ENCODE data around the gene ILKAP.

The ILKAP gene

DNA sequence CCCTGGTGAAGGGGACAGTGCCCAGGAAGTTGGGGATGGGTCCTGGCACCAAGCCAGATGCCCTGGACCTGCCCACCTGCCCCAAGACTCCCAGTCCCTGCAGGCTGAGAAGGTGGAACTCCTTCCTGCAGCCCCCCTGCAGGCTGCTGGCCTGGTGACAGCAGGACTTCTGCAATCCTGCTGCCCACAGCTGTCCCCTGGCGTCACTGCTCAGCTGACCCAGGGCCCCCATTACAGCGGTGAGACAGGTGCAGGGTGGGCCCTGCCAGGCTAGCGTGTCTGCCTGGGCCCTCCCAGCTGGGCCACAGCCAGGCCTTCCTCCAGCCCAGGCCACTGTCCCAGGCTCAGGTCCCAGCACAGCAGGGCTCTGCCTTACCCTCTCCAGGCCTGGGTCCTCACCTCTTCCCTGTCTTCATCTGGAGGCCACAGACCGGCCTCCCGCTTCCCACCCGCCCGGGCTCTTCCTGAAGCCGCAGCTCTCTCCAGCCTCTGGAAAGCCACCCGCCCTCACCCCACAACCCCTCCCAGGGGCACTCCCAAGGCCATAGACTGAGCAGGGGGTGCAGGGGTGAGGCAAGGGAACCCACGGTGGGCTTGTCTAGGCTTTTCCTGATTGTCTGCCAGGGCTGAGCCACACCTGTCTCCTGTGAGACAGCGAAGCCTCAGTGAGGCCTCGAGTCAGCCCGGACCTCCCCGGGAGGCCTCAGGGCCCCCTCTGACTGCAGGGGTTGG, 53.5 kb downstream of the ILKAP start:
- DNase-seq = no peak

DNA sequence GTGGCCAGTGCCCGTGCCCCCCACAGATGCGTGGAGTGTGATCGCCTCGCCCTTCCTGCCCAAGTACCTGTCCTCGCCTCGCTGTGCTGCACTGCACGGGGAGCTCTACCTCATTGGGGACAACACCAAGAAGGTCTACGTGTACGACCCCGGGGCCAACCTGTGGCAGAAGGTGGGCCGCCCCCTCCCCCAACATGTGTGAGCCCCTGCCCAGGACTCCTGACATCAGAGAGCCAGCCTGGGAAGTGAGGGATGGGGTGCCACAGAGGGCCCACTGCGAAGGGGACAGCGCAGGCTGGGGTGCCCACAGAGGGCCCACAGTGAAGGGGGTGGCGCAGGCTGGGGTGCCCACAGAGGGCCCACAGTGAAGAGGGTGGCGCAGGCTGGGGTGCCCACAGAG, 54.5 kb downstream of the ILKAP start:
- DNase-seq = no peak

DNA sequence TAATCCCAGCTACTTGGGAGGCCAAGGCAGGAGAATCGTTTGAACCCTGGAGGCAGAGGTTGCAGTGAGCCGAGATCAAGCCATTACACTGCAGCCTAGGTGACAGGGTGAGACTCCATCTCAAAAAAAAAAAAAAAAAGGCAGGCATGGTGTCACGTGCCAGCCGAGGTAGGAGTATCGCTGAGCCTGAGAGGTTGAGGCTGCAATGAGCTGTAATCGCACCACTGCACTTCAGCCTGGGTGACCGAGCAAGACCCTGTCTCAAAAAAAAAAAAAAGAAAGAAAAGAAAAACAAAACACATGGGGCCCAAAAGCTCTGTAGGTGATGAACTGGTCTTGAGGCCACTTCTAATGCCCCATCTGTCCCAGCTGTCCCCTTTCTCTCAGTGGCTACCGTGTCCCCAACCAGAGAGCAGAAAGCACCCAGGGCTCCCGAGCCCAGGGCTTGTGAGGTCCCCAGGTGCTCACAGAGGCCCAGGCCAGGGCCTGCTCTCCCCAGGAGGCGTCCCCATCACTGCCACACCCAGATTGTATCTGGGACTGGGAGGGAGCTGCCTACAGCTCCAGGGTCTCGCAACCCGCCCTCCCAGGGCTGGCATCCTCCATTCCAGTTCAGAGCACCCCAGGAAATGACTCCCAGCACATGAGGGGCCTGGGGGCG, 56.5 kb downstream of the ILKAP start:
- no peak for DNase-seq

DNA sequence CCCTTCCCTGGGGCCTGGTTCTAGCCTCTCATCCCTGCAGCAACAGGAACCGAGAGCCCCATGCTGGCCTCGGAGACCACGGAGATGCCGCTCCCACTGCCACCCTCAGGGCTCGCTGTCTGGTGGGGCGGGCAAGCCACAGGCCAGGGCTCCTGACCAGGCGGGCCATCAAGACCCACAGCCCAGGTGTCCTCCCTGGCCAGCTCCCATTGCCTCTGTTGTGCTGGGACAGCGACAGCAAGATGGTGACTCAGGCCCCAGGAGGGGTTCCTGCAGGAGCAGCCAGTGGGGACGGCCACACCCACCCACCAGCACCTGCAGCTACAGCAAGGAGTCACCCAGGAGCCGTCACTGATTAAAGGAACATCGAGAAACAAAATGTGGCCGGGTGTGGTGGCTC, 57.6 kb downstream of the ILKAP start:
- no peak for DNase-seq

DNA sequence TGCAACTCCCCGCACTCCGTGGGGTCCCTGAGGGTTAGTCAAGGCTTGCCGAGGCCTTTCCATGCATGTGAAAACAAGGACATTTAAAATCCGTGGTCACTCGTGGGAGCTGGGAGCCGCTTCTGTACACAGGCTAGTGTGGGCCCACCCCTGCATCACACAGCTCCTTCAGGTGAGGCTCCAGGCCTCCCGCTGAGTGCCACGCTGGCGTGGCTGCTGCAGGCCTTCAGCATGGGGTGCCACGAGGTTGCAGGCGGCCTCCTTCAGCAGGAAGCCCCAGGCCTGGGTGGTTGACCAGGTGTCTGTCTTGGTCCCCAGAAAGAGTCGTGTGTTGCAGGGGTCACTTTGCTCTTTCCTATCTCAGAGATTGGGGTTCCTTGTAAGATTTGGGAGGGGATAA, 58.4 kb downstream of the ILKAP start:
- no peak for DNase-seq

DNA sequence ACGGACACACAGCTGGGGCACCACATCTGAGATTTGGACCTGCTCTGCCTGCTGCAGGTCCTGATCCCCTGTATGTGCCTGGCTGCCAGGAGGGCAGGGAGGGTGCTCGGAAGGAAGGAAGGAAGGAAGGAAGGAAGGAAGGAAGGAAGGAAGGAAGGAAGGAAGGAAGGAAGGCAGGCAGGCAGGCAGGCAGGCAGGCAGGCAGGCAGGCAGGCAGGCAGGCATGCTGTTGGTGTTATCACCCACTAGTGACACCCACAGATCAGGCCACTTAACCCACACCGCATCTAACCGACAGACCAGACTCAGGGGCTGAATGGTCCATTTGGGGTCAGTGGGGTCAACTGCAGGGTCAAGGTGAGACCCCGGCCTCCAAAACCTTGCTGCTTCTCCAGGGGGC, 59.2 kb downstream of the ILKAP start:
- no peak for DNase-seq

DNA sequence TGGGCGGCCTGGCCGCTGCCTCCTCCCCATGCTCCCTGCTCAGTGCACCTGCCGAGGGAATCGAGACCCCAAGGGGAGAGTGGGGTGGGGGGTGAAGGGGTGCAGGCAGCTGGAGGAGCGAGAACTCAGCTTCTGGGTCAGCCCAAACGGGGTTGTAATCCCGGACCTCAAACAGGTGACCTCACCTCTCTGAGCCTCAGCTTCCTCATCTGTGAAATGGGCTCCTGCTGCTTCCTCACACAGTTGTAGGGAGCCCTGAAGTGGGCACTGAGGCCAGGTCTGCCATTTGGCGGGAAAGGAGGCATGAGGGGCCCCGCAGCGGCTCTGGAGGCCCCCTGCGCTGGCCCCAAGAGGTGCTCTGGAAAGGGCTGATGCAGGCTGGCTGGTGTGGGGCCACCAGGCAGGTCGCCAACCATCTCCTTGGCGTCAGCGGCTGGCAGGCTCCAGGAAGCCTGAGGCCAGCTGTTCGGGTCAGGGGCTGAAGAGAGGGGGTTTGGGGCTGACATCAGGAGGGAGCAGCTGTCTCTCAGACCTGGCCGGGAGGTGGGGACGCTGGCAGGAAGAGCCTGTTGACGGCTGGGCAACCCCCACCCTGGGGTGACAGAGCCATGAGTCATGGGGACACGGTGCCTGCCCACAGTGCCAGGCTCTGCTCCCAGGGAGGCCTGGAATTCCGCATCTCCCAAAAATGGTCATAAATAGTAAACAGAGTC, 60.1 kb downstream of the ILKAP start:
- DNase-seq = no peak

DNA sequence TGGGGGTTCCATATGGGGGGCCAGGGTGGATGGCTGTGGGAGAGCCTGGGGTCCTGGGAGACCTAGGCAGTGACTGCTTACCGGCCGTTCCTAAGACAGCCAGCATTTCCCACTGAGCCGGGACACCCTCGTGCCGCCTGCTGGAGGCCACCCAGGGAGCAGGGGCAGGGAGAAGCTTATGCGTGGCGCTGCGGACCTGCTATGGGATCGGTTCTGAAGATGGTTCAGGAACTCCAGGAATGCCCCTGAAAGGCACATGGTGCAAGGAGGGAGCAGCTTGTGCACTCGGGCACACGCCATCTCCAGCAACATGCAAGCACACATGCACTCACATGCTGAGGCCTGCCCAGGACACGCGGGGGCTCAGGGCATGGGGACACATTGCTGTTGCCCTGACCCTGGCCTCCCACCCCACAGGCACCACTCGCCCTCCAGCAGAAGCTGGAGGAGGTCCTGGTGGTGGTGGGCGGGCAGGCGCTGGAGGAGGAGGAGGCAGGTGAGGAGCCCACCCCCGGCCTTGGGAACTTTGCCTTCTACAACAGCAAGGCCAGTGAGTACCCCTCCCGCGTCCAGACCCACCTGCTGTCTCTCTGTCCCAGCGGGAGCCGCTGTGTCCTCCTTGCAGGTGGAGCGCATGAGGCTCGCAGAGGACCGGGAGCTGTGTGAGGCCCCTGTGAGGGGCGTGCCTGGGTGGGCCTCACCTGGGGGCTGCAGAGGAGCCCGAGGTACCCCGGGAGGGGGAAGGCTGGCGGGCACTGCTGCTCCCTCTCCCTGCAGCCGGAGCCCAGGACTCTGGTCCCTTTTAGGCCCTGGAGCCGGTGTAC, 60.9 kb downstream of the ILKAP start:
- DNase-seq = no peak

DNA sequence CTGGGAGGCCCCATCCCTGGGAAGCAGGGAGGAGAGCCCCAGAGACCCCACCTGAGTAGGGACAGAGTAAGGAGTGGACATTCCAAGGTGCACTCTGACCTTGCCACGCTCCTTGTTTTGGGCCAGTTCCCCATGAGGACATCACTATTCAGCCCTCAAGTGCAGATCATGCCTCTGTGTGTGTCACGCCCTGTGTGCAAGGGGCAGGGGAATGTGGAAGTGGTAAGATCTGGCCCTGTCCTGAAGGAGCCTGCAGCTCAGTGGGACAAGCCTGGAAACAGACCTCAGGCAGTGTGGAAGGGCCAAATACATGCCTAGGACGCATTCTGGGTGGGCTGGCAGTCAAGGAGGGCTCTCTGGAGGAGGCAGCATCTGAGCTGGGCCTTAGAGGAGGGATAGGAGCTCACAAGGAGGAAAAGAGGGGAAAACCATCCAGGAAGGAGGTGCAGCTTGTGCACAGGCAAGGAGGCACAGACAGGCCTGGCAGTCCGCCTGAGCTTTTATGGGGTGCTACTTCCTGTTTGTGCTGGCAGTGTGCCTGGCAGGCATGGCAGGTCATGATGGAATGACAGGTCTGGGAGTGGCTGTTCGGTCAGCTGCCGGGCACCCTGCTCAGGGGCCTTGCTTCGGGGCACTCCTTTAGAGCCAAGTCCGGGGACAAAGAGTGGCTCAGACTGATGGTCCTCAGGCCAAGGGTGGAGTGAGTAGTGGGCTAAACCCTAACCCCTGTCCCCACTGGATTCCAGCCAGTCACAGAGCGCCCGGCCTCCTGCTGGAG, 61.8 kb downstream of the ILKAP start:
- DNase-seq = peak; percentile 64 to 80

DNA sequence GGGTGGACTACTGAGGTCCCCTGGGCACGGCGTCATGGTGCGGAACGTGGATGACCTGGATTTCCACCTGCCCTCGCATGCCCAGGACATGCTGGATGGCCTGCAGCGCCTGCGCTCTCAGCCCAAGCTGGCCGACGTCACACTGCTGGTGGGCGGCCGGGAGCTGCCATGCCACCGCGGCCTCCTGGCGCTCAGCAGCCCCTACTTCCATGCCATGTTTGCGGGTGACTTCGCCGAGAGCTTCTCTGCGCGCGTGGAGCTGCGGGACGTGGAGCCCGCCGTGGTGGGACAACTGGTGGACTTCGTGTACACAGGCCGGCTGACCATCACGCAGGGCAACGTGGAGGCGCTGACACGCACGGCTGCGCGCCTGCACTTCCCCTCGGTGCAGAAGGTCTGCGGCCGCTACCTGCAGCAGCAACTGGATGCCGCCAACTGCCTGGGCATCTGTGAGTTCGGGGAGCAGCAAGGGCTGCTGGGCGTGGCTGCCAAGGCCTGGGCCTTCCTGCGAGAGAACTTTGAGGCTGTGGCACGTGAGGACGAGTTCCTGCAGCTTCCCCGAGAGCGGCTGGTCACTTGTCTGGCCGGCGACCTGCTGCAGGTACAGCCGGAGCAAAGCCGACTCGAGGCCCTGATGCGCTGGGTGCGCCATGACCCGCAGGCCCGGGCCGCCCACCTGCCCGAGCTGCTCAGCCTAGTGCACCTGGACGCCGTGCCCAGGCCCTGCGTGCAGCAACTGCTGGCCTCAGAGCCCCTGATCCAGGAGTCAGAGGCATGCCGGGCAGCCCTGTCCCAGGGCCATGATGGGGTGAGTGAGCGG, 62.6 kb downstream of the ILKAP start:
- DNase-seq = no peak

DNA sequence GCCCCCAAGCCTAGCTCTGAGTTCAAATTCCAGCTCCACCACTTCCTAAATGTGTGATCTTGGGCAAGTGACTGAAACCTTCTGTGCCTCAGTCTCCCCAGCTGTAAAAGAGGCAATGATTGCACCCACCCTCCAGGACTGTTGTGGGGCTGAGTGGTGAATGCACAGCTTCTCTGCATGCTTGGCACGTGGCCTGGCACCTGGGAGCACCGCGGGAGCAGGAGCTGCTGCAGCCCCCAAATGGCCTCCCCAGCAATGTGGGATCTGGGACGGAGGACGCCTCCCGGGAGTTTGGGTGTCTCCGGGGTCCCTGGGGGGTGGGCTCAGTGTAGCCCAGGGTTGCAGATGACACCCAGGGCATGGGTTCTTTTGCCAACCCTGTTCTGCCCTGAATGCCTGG, 63.5 kb downstream of the ILKAP start:
- no peak for DNase-seq

DNA sequence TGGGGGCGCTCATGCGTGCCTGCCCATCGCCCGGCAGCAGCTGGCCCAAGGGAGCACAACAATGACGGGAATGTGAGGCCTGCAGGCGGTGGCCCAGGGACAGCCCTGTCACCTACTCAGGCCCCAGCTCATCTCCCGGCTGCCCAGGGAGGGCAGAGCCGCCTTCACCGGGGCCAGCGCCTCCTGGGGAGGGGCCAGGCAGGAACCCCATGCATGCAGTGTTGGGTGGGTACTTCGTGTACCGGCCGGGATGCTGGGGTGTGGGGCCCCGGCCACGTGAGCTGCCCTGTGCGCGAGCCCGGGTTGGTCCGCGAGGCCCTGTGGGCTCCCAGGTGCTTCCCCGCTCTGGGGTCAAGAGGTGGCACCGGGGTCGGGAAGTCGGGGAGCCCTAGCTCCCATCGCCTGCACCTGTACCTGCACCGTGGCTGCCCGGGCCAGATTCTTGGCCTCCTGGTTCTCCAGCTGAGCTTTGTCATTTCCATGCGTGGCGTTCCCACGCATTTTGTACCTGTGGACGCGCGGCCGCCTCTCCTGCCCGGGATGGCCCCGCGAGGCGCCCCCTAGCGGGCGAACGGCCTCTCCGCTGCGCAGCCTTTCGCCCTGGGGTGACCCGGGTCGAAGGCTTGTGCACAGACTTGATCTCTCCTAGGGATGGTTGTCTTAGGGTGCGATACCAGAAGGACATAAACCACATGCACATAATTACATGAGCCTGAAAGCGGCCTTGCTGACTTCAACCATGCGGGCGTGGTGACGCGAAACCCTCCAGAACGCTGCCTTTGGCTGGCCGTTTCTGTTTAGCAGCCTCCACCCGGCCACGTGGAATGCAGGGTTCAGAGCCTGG, 64.1 kb downstream of the ILKAP start:
- DNase-seq = no peak

DNA sequence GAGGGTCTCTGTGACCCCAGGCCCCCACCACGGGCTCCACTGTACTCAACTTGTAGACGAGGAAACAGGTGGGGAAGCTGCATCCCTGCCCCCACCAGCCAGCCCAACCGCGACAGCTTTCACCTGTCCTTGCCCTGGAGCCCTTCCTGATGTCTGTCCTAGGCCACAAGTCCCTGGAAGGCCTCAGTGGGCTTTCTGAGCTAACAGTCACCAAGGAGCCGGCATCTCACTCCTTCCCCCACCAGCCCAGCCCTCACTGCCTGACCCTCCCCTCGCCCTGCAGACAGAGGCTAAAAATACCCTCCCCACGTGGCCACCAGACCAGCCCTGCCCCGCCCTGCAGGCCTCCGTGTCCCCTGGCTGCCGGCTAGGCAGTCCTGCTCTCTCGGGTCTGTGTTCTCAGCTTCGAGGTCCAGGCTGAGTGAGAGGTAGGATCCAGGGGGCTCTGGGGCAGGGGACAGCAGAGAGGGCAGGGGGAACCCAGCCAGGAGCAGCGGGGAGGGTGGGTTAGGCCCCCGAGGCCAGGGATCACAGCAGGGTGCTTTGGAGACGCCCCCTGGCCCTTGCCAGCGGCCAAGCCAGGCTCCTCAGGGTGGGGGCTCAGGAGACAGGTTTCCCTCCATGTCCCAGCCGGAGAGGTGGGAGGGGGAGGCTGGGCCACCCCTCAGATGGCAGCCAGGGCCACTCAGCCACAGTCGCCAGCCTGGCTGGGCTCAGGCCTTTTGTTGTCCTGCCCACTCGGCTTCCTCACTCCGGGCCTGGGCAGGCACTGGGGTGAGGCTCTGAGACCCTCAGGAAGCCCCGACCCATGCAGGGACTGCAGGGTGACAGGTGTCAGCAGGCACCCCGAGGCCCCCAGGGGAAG, 64.9 kb downstream of the ILKAP start, which contains the start of gene KLHL30:
Gene KLHL30 (plus strand): TSS at position 338 of the 865 bp plus-strand sequence. CDS start 2,087 bp downstream, outside the sequence.
- no peak for DNase-seq

DNA sequence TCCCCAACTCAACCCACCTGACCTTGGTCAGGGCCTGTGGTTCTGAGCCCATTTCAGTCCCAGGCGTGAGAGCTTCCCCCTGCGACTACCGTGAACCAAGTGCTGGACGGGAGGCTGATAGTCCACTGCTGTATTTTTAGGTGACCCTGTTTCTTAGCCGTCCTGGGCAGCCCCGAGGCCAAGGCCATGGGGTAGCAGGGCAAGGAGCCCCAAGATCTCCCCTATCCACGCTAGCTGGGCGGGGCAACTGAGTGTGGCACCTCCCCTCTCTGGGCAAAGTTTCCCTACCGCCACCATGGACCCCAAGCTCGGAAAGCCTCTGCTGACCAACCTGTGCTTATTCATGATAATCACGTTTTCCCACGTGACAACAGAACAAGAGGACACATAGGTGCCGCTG, 65.6 kb downstream of the ILKAP start:
- DNase-seq = no peak

DNA sequence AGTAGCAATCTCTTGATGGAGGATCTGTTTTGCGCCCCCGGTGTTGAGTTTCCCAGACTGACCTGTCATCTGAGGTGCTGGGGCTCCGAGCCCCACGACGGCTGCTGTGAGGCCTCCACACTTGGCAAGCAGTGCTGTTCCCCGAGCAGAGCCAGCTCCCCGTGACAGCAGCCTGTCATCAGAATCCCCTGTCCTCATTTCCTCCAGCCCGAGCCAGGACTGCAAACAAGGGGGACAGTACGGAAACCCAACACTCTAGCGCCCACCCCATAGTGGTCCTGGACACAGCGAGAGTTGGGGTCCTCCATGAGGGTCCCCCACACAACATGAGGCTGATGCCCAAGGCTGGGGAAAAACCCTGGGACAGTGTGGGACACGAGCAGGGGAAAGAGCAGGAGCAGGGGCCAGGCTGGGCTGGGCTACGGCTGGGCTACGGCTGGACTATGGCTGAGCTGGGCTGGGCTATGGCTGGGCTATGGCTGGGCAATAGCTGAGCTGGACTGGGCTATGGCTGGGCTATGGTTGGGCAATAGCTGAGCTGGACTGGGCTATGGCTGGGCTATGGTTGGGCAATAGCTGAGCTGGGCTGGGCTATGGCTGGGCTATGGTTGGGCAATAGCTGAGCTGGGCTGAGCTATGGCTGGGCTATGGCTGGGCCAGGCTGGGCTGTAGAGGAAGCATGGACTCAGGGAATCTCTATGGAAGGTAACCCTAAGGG, 66.5 kb downstream of the ILKAP start:
- DNase-seq = peak; percentile 39 to 85

DNA sequence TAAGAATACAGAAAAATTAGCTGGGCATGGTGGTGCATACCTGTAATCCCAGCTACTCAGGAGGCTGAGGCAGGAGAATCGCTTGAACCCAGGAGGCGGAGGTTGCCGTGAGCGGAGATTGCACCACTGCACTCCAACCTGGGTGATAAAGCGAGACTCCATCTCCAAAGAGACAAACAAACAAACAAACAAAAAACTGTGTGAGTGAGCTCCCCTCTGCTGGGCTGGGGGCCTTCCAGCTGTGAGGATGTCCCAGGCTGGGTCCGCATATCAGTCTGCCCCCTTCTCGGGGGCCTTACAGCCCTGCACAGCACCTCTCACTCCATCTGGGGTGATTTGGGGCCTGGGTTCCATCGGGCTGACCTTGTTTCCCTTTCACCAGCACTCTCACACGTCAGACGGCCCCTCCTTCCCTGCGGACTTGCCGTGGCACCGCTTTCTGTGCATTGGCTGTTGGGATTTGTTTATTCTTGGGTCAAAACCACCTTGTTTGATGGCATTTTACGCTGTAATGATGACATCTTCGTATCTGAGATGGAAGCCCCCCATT, 67.8 kb downstream of the ILKAP start:
- no peak for DNase-seq

DNA sequence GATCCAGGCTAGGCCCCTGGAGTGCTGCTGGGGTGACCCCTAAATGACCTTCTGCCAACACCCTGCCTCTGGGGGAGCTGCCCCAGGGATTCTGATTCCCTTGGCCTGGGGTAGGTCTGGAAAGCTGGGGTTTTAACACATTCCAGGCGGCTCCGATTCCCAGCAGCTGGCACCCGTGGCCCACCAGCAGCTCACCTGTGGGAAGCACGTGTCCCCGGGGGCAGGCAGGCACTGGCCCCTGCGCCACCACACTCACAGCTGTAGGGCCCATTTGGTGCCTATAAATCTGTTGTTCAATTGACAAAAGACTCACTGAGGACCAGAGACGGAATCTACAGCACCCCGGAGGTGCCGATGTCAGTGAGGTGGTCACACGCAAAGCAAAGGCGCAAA, 69.1 kb downstream of the ILKAP start:
- DNase-seq = no peak

Data from inflammatory macrophage (primary cell).